Upper lobe of left lung (tissue), 6 donors: Measurements from ENCODE around the gene ABCC8. TPM values are rescaled to one million over a fixed set of nuclear protein-coding genes. Genes with fewer than 3 reads are reported as not detected.

Experiments used
- ATAC-seq, 2 donors: fragments of 200-7000 bp; cut with Tn5 transposase; one replicate each; pipeline ENCODE4 v1.9.1; 2022; ENCODE audit warnings: mild to moderate bottlenecking in 2 of 2, moderate library complexity in 2 of 2; ENCODE audit not compliant: low FRiP score in 2 of 2
- DNase-seq, 2 donors: peaks; one replicate each; pipeline ENCODE4 v3.0.0-alpha.2; 2019 to 2020
- H3K27ac ChIP-seq, 4 donors: fragments of 200-600 bp; sonication (generic); one replicate each; pipeline ENCODE4 v1.5.1; 2016 to 2019
- H3K27me3 ChIP-seq, 4 donors: fragments of 200-600 bp; sonication (generic); one replicate each; pipeline ENCODE4 v1.5.1; 2017 to 2019
- H3K36me3 ChIP-seq, 4 donors: fragments of 200-600 bp; sonication (generic); one replicate each; pipeline ENCODE4 v1.5.1; 2016 to 2019
- H3K4me1 ChIP-seq, 4 donors: fragments of 200-600 bp; sonication (generic); one replicate each; pipeline ENCODE4 v1.5.1; 2018 to 2019
- H3K4me3 ChIP-seq, 4 donors: fragments of 200-600 bp; sonication (generic); one replicate each; pipeline ENCODE4 v1.5.1; 2017 to 2019; ENCODE audit warnings: mild to moderate bottlenecking in 2 of 4, moderate library complexity in 1 of 4
- H3K9me3 ChIP-seq, 4 donors: fragments of 200-600 bp; sonication (generic); one replicate each; pipeline ENCODE4 v1.5.1; 2018 to 2019
- EP300 ChIP-seq, 4 donors: sonication (generic); formaldehyde crosslinking; IDR thresholded peaks; one replicate each; pipeline ENCODE4 v1.5.1; 2017; ENCODE audit warnings: antibody characterized with exemption in 4 of 4, control low read depth in 2 of 4
- POLR2A ChIP-seq, 4 donors: fragments of 450-650 bp; IDR thresholded peaks; one replicate each; pipeline ENCODE4 v1.5.1; 2016 to 2017; ENCODE audit warnings: antibody characterized with exemption in 4 of 4, mild to moderate bottlenecking in 2 of 4
- POLR2AphosphoS5 ChIP-seq, 2 donors: sonication (generic); formaldehyde crosslinking; IDR thresholded peaks; one replicate each; pipeline ENCODE4 v1.5.1; 2017; ENCODE audit warnings: antibody characterized with exemption in 2 of 2
- WGBS, 2 donors: methylation state at CpG; one replicate each; pipeline ENCODE4 v1.1.5; 2017 to 2018; 5-methylcytosine and 5-hydroxymethylcytosine counted together
- total RNA-seq, 6 donors: library from RNA; depleted of rRNA in 4 of 6; stranded (reverse); fragments of >200 nt in 4 of 6; gene quantifications; one replicate each; pipeline versions ENCODE4 v1.1.0 to v1.2.1, GENCODE V29; 2016 to 2021
- TF ChIP-seq, protein P1 (sequence below), 6 experiments: fragments of 450-650 bp in 4 of 6; fragments of 200-600 bp in 2 of 6; sonication (generic) in 2 of 6; IDR thresholded peaks; one replicate each; pipeline ENCODE4 v1.5.1; 2016 to 2019; ENCODE audit warnings: antibody characterized with exemption in 6 of 6
- donor health status: DM: no; HTN: no; CAD: no; lungs with moderate emphysema.
- donor health status: DM: no; HTN: yes; CAD: no; lungs with severe emphysema.

ABCC8 gene
- total RNA-seq, 6 donors from 2014 or later = 1.7 to 62.7 (median 12.5) TPM

DNA sequence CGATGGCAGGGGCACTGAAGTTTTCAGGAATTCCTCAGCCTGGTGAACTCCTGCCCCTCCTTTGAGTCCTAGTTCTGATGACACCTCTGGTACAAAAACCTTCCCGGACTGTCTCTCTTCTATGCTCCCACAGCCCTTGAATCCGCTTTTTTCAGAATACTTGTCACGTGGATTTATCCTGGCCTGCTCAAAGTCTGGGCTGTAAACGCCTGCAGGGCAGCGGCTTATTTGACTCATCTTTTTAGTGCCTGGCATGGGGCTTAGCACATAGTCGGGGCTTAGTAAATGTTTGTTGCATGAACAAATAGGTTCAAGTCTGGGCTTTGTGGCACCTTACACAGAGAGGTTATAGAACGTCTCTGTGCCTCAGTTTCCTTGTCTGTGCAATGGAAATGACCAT is 74.8 kb downstream of the ABCC8 start:
- Histone ChIP-seq H3K27me3 (no peaks in the 10 kb centered on the region), H3K4me1 (peaks cover 16 to 21% (median 18%) of the 10 kb centered on the region in 4 donors), H3K9me3 (no peaks in the 10 kb centered on the region), H3K4me3 (no peak overlapping the region), H3K36me3 (no peaks in the 10 kb centered on the region), H3K27ac (no peak overlapping the region)
- TF ChIP-seq EP300 (IDR thresholded peaks at IDR 0.05) (no peak), POLR2A (IDR thresholded peaks at IDR 0.05) (no peak), POLR2AphosphoS5 (IDR thresholded peaks at IDR 0.05) (no peak)
- TF ChIP-seq, protein P1, sequence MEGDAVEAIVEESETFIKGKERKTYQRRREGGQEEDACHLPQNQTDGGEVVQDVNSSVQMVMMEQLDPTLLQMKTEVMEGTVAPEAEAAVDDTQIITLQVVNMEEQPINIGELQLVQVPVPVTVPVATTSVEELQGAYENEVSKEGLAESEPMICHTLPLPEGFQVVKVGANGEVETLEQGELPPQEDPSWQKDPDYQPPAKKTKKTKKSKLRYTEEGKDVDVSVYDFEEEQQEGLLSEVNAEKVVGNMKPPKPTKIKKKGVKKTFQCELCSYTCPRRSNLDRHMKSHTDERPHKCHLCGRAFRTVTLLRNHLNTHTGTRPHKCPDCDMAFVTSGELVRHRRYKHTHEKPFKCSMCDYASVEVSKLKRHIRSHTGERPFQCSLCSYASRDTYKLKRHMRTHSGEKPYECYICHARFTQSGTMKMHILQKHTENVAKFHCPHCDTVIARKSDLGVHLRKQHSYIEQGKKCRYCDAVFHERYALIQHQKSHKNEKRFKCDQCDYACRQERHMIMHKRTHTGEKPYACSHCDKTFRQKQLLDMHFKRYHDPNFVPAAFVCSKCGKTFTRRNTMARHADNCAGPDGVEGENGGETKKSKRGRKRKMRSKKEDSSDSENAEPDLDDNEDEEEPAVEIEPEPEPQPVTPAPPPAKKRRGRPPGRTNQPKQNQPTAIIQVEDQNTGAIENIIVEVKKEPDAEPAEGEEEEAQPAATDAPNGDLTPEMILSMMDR (IDR thresholded peaks at IDR 0.05) = no peak
- no peak for ATAC-seq
- 91 to 95% methylated on average over 8 of the region's 8 CpGs for WGBS, 2 donors
- DNase-seq = no peak

DNA sequence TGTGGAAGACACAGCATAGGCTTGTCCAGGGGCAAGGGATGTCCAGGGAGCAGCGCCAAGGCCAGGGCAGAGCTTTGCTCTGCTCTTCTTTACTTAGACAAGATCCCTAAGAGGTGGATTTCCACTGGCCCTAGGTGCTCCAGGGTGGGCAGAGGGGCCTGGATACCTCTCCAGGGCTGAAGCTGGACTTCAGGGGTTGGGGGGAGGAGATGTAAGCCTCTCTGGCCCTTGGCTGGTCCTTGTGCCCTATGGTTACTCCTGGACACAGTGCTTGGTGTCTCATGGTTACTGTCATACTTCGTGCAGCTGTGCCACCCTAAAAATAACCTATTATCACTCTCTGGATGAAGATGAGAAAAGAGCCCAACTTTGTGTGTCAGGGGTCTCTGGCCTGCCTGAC is 75.3 kb downstream of the ABCC8 start:
- 88 to 92% methylated on average over 1 to 2 of the region's 2 CpGs for WGBS, 2 donors
- Histone ChIP-seq H3K36me3 (no peaks in the 10 kb centered on the region), H3K27ac (no peak overlapping the region), H3K4me3 (no peak overlapping the region), H3K9me3 (no peaks in the 10 kb centered on the region), H3K4me1 (peaks cover 11 to 16% (median 13%) of the 10 kb centered on the region in 4 donors), H3K27me3 (no peaks in the 10 kb centered on the region)
- ATAC-seq = no peak
- TF ChIP-seq POLR2AphosphoS5 (IDR thresholded peaks at IDR 0.05) = no peak
- TF ChIP-seq EP300 (IDR thresholded peaks at IDR 0.05) = no peak
- TF ChIP-seq, protein P1 (IDR thresholded peaks at IDR 0.05) = no peak
- no peak for TF ChIP-seq POLR2A (IDR thresholded peaks at IDR 0.05)
- DNase-seq = no peak

DNA sequence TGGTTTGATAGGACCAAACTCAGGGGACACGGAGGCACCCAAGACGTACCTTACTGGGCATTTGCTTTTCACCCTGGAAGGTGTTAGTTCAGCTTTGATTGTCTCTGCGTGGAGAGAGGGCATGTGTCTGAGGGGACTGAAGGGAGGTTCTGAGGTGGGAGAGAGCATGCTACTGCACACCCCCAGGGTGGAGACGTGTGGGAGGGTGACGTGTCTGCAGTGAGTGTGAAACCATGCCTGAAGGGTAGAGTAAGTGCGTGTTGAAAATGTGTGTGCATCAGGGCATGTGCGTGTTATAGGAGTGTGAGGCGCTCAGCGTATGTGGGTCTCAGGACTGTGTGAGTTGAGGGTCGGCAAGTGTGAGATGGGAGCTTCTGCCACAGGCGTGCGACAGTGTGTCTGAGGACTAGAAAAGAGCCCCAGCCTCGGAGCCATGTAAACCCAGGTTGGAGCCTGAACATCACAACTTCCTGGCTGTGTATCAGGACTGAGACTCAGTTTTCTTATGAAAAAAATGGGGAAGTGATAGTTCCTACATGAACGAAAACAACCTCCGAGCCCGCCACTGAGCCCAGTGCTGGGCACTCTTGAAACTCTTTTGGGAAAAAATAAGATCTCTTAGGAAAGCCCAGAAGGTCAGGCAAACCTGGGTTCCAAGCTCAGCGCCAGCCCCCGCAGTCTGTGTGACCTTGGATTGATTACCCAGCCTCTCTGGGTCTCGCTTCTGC is 76.4 kb downstream of the ABCC8 start:
- Histone ChIP-seq H3K9me3 (no peaks in the 10 kb centered on the region), H3K4me3 (no peak overlapping the region), H3K4me1 (peaks cover 1 to 7% (median 3%) of the 10 kb centered on the region in 4 donors), H3K27ac (no peak overlapping the region), H3K27me3 (no peaks in the 10 kb centered on the region), H3K36me3 (peaks cover 0 to 2% (median 0%) of the 10 kb centered on the region in 4 donors)
- DNase-seq (no peak), ATAC-seq (no peak)
- TF ChIP-seq, protein P1 (IDR thresholded peaks at IDR 0.05) = no peak
- no peak for TF ChIP-seq EP300 (IDR thresholded peaks at IDR 0.05)
- no peak for TF ChIP-seq POLR2A (IDR thresholded peaks at IDR 0.05)
- no peak for TF ChIP-seq POLR2AphosphoS5 (IDR thresholded peaks at IDR 0.05)
- WGBS, 2 donors = 85 to 86% methylated on average over 16 to 19 of the region's 19 CpGs

DNA sequence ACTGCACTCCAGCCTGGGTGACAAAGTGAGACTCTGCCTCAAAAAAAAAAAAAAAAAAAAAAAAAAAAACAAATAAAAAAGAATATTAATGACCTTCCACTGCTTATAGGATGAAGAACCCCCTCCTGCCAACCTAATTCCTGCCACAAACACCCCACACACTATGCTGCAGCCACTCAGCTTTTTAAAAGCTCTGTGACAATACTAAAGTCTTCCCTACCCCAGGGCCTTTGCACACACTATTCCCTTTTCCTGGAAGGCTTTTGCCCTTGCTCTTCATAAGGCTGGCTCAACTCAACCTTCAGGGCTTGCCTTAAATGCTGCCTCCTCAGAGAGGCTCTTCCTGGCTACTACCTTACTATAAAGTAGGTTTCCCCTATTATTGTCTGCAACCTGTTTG is 77.4 kb downstream of the ABCC8 start:
- H3K4me1 ChIP-seq = no peaks in the 10 kb centered on the region
- H3K27me3 ChIP-seq = no peaks in the 10 kb centered on the region
- DNase-seq (no peak), ATAC-seq (no peak)
- peaks cover 0 to 6% (median 0%) of the 10 kb centered on the region in 4 donors for H3K36me3 ChIP-seq
- H3K9me3 ChIP-seq = no peaks in the 10 kb centered on the region
- no peak overlapping the region for H3K4me3 ChIP-seq
- no peak overlapping the region for H3K27ac ChIP-seq
- no peak for TF ChIP-seq POLR2A (IDR thresholded peaks at IDR 0.05)

DNA sequence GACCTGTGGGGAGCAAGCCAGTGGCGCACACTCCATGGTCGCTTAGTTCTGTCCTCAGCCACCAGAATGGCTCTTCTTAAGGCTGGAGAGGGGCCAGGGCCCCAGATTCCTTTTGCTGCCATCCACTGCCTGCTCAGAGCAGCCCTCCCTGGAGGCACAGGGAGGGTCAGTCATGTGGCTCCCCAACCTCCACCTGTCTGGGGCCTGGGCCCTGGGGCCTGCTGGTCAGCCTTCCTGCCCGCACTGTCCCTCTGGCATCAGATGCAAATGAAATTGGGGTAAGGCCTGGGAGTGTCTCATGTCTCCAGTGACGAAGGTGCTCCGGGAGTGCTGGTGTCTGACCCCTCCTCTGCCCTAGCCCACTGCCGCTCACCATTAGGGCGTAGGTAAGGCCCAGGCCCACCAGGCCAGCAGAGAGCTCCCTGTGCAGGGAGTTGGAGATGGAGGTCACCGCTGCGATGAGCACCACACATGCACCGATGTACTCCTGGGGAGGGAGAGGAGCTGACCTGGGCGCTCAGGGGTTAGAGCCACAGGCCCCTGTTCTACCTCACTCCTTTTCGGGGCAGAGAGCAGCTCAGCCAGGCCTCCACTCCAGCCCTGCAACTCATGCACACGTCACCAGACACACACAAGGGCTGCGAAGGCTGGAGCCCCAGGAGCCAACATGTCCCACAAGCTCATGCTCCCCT is 79.2 kb downstream of the ABCC8 start:
- H3K4me1 ChIP-seq = no peaks in the 10 kb centered on the region
- 92 to 100% methylated on average over 3 to 14 of the region's 14 CpGs for whole genome bisulfite sequencing, 2 donors
- H3K36me3 ChIP-seq = peaks cover 0 to 6% (median 0%) of the 10 kb centered on the region in 4 donors
- ATAC-seq = no peak
- no peak overlapping the region for H3K27ac ChIP-seq
- DNase-seq = no peak
- TF ChIP-seq POLR2AphosphoS5 (IDR thresholded peaks at IDR 0.05) (no peak), EP300 (IDR thresholded peaks at IDR 0.05) (no peak), POLR2A (IDR thresholded peaks at IDR 0.05) (no peak)
- TF ChIP-seq, protein P1 (IDR thresholded peaks at IDR 0.05) = no peak
- H3K27me3 ChIP-seq = no peaks in the 10 kb centered on the region
- no peaks in the 10 kb centered on the region for H3K9me3 ChIP-seq
- H3K4me3 ChIP-seq = no peak overlapping the region
